GM12892 (cell line): ENCODE results near the gene DBX1.
A peak's percentile ranks its signal among the peaks of the same experiment; 100 is the strongest.

Experiments used
- DNase-seq: peaks from one replicate; pipeline ENCODE4 v3.0.0; 2011; ENCODE audit not compliant: insufficient read length
- FAIRE-seq: peaks from 2 replicates; lab custom pipeline; 2011; peaks lifted over from hg19 to GRCh38; lab: Jason Lieb, UNC
- POLR2A ChIP-seq: IDR thresholded peaks from 2 replicates; pipeline ENCODE4 v1.6.1; 2011; ENCODE audit warnings: low read depth, low read length, control low read depth
- POLR2AphosphoS5 ChIP-seq: IDR thresholded peaks from 2 replicates; pipeline ENCODE4 v1.6.1; 2011; ENCODE audit warnings: low read depth, low read length, control low read depth
- TAF1 ChIP-seq: IDR thresholded peaks from 2 replicates; pipeline ENCODE4 v1.6.1; 2011; ENCODE audit warnings: low read depth, mild to moderate bottlenecking, control low read depth, low read length, borderline replicate concordance

The DBX1 gene

GRCh38 chr11:20158597-20159257, 1.5 kb downstream of the DBX1 start:
- TF ChIP-seq TAF1 (no peak), POLR2A (no peak), POLR2AphosphoS5 (no peak)
- no peak for DNase-seq
- FAIRE-seq: no peak

- no peak for FAIRE-seq
- no peak for DNase-seq
- no peak for TF ChIP-seq TAF1
Measured at GRCh38 chr11:20157728-20158127, 2.5 kb downstream of the DBX1 start.

- FAIRE-seq: peak; percentile 54
- no peak for TF ChIP-seq POLR2A
- TF ChIP-seq POLR2AphosphoS5: no peak
- no peak for TF ChIP-seq TAF1
- no peak for DNase-seq
Measured at GRCh38 chr11:20156876-20157613, 3.2 kb downstream of the DBX1 start.

DNA sequence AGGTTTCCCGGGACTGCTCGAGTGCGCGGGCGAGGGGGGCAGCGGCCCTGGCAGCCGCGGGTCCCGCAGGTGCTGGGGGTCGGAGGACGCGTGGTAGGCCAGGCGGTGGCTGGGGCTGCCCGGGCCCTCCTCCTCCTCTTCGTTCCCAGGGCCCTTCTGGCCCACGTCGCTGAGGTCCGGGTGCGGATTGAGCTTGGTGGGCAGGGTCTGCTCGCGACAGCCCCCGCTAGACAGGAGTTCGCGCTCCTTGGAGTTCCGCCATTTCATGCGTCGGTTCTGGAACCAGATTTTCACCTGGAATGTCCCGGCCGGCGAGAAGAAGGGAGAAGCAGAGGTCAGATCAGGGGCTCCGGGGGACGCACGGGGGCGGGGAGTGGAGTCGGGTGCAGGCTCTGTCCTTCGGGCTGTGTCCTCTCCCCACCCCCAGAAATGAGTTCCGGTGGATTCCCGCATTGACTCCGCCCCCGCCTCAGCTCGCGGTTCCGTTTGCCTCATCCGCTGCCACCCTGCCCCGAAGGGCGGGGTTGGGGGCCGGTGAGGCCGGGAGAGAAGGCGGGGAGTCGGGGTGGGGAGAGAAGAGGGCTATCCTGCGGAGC, 3.9 kb downstream of the DBX1 start:
- DNase-seq: no peak
- TF ChIP-seq TAF1: no peak
- TF ChIP-seq POLR2AphosphoS5: no peak
- TF ChIP-seq POLR2A: no peak
- no peak for FAIRE-seq

- DNase-seq (no peak), FAIRE-seq (no peak)
- no peak for TF ChIP-seq POLR2A
- TF ChIP-seq TAF1: no peak
- TF ChIP-seq POLR2AphosphoS5: no peak
Measured at GRCh38 chr11:20155683-20156279, 4.5 kb downstream of the DBX1 start.

DNA sequence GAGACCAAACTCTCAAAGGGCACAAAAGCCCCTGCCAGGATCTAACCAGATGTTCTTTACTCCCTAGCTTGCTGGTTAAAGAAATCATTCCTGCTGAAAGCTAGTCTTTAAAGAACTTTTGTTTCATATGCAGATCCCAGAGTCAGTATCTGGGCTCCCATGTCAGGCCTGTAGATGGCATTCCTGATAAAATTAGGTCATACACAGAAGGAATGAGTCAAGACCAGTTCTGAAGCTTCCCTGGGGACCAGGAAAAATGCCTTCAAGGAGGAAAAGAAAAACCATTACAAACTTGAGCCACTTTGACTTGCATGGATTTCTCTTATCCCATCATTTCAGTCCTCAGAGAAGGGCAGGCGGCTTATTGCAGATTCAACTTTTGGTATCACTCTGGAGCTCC, 5.9 kb downstream of the DBX1 start:
- TF ChIP-seq TAF1: no peak
- TF ChIP-seq POLR2A: no peak
- no peak for TF ChIP-seq POLR2AphosphoS5
- DNase-seq: no peak
- no peak for FAIRE-seq

GRCh38 chr11:20138707-20139106, 21.6 kb downstream of the DBX1 start:
- no peak for TF ChIP-seq TAF1
- no peak for TF ChIP-seq POLR2AphosphoS5
- no peak for TF ChIP-seq POLR2A
- no peak for FAIRE-seq

DNA sequence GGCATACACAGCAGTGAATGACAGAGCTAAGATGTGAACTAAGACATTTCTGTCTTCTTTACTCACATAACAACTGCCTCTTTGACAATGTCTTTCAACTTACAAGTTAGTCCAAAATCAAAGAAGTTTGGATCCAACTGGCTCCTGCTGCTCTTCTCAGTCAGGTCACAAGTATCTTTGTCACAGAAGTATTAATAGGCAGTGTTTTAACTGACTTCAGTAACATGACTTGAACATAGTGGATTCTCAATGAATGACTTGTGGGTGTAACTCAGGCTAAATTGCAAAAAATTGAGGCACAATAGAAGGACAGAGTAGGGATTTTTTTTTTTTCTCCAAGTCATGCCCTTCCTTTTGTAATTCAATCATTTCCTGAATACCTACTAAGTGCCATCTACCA, 22.6 kb downstream of the DBX1 start:
- DNase-seq (no peak), FAIRE-seq (no peak)
- TF ChIP-seq POLR2AphosphoS5 (no peak), POLR2A (no peak), TAF1 (no peak)

More at GRCh38 chr11:20138707-20139106, 21.6 kb downstream of the DBX1 start:
- no peak for DNase-seq

GRCh38 chr11:20134991-20135736, 25.1 kb downstream of the DBX1 start:
- TF ChIP-seq POLR2A (no peak), TAF1 (no peak), POLR2AphosphoS5 (no peak)
- FAIRE-seq: no peak
- DNase-seq: no peak

GRCh38 chr11:20132667-20133039, 27.6 kb downstream of the DBX1 start:
- TF ChIP-seq POLR2A (no peak), TAF1 (no peak), POLR2AphosphoS5 (no peak)
- DNase-seq (no peak), FAIRE-seq (no peak)
